GM18505 (cell line): ENCODE results near the gene CDC20B.

Experiments
- ATAC-seq: cut with Tn5 transposase; IDR thresholded peaks from one replicate; pipeline ENCODE4 v1.9.1; 2021; ENCODE audit not compliant: unreplicated experiment
- POLR2A ChIP-seq: IDR thresholded peaks from 4 replicates; pipeline ENCODE4 v1.6.1; 2011; ENCODE audit warnings: borderline replicate concordance; ENCODE audit not compliant: insufficient read depth, insufficient read length; ENCODE audit errors: extremely low read depth

The CDC20B gene, protein sequence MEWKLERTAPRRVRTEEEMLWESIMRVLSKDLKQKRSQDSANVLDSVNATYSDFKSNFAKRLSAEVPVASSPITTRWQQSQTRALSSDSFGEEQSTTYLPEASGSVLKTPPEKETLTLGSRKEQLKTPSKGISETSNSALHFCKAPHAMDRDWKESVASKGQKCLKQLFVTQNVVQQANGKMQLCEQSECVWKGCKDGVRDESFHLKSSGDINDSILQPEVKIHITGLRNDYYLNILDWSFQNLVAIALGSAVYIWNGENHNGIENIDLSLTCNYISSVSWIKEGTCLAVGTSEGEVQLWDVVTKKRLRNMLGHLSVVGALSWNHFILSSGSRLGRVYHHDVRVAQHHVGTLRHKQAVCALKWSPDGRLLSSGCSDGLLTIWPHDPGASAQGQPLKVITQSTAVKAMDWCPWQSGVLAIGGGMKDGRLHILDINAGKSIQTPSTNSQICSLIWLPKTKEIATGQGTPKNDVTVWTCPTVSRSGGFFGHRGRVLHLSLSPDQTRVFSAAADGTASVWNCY

DNA sequence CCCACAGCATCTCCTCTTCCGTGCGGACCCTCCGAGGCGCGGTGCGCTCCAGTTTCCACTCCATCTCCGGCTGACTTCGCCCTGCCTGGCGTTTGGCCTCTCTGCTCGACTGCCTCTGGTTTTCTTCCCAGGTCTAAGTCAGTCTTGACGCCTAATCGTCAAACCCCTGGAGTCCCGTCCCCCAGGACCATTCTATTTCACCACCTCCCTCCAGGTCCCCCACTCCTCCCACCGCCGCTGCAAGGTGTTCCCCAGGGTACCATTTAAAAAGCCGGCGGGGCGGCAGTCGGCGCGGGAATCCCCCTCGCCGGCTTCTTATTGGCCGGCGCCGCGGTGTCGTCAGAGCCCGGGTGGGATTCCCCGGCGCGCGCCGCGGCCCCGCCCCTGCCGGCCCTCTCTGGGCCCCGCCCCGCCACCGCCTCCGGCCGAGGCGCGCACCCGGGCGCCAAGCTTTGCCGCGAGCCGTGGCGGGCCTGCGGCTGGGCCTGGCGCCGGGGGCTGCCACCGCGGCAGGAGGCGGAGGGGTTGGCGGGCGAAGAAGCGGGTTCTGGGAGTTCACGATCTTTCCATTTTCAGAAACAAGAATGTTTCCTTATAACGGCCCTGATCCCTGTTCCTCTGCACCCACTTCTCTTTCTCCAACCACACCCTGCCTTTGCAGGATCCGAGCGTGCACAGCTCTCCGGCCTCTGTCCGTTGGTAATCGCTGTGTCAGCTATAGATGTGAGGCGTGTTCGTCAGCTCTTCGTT lies at the start of gene CDC20B:
Gene CDC20B (minus strand): TSS at position 241 of the 750 bp plus-strand sequence. CDS start 177 bp downstream, at position 64.
- no peak for TF ChIP-seq POLR2A
- ATAC-seq, result peak; percentile 87

DNA sequence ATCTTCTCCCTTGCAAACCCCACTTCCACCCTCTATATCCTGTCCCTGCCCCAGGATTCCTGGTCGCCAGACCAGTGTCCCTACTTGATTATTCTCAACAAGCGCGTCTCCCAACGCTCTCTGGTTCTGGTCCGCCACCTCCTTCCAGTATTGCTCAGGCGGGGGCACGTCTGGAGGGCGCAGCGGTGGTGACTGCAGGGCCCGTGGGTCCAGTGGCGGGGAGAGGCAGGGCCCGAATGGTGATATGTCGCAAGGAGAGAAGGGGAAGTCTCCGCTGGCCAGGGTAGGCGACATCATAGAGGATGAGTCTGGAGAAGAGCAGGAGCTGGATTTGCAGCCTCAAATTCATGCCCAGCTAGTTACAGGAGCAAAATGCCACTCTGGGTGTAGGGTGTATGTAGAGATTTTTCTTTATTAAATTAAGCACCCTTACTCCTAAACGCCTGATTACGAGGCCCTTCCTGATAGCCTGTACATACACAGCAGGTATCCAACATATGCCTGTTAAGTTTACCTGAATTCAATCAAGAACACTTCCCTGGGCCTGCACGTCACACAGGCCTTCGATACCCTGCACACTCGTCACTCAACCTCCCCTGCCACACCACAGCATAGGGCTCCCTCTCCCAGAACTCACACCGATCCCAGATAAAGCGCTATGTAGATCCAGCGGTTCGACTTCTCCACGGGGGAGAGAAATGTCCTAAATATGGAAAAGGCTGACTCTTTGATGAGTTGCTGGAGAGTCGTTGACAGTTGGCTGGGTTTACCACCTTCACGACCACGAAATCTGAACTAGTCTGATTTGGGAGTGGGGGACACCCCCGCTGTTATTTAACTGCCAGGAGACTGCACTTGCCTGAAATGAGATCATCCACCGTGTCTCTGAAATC lies 49.4 kb upstream of the CDC20B start:
- no peak for ATAC-seq
- TF ChIP-seq POLR2A, result no peak

DNA sequence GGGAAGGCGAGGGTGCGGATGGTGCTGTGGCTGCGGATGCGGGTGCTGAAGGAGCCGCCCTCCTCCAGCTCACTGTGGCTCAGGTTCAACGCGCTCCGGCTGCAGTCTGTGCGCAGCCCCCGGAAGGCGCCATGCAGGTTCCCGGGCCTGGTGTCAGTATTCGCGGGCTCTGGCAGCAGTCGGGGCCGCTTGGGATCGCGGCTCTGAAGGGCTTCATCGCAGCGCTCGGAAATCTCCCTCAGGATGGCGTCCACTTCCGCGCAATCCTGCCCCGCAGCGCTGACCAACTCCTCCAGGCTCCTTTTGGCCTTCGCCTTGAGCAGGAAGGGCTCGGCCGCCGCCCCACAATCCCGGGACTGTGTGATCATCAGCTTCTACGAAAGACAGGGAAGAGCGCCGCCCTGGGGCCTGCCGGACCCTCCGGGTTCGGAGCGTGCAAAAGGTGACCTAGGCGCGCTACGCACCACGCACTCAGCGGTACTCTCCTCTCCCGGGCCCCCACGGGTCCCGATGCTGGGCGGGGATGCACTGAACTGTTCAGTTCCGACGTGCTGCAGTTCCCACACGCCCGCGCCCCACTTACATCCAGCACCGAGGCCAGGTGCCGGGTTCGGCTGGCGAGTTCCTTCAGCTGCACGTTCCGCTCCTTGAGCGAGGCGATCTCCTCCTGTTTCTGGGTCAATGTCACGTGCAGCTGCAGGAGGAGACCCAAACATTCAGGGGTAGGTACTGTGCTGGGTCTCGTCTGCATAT lies 47.6 kb upstream of the CDC20B start:
- ATAC-seq, result no peak
- no peak for TF ChIP-seq POLR2A

DNA sequence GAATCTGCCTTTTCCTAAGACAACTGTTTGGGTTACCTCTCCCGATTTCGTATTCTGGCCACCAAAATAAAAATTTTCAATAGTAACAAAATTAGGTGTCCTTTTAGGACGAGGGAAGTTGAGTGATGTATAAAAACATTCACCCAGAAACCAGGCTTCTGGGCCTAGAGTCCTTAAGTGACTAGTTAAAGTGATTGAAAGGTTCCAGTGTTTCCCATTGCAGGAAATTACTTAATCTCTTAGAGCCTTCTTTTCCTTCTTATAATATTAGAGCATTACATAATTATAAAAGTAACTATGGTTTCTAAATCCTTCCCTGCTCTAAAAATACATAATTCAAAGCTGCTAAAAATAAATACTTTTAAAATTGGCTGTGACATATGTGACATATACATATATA lies 46.8 kb upstream of the CDC20B start:
- ATAC-seq, result no peak
- TF ChIP-seq POLR2A, result no peak

DNA sequence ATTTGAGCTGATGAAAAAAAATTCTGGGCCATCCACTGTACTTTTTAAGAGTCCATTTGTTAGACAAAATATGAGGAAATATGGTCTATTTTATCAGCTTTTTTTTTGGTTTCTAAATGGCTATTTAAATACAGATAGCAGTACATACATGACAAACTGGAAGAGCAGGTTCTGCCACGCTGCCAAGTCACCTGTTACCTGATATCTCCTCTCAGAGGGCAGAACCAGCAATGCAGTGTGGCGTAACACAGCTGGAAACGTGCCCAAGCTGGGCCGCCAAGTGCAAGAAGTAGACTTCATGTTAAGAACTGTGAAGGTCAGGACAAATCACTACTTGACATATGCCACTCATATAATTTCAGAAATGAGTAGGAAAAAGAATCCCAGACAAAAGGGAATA lies 46.0 kb upstream of the CDC20B start:
- ATAC-seq, result no peak
- TF ChIP-seq POLR2A, result no peak

DNA sequence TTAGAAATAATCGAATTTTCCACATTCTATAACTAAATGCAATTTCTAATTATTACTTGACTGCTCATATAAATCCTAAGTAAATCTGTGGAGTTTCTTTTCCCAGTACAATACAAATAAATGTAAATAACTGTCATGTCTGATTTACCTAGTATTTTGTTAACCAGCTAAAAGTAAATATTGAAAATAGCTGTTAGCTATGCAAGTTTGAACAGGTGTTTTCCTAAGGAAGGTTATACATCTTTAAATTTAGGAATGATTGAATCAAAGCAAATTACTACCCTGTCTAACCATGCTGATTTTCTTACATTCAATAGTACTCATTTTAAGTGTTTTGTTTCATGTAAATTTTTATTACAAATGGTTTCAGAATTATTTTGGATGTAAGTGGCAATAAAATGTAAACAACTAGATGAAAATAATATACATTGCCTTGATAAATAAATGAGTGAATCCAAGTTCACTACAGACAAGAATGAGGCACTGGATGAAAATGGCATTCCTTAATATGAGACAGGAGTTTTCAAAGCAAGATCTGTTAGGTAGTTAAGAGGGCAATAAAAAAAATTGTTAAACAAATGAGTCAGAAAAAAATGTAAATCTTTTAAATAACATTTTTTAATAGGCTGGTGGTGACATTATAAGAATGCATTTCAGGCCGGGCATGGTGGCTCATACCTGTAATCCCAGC lies 38.4 kb upstream of the CDC20B start:
- no peak for ATAC-seq
- TF ChIP-seq POLR2A, result no peak

DNA sequence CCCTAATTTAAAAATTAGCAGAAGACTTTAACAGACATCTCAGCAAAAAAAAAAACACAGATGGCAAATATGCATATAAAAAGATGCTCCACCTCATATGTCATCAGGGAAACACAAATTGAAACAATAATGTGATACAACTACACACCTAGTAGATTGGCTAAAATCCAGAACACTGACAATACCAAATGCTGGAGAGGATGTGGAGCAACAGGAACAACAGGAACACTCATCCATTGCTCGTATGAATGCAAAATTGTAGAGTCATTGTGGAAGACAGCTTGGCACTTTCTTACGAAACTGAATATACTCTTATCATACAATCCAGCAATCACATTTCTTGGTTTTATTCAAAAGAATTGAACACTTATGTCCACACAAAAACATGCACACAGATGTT lies 32.0 kb upstream of the CDC20B start:
- no peak for TF ChIP-seq POLR2A
- no peak for ATAC-seq

DNA sequence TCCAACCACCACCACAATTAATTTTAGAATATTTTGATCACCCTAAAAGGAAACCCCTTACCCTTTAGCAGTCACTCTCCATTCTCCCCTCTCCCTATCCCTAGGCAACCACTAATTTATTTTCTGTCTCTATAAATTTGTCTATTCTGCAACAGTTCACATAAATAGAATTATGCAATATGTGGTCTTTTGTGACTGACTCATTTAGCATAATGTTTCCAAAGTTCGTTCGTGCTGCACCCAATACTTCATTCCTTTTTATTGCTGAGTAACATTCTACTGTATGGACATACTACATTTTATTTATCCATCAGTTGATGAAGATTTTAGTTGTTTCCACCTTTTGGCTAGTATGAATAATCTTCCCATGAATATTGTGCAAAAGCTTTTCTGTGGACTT lies 18.2 kb upstream of the CDC20B start:
- ATAC-seq, result no peak

DNA sequence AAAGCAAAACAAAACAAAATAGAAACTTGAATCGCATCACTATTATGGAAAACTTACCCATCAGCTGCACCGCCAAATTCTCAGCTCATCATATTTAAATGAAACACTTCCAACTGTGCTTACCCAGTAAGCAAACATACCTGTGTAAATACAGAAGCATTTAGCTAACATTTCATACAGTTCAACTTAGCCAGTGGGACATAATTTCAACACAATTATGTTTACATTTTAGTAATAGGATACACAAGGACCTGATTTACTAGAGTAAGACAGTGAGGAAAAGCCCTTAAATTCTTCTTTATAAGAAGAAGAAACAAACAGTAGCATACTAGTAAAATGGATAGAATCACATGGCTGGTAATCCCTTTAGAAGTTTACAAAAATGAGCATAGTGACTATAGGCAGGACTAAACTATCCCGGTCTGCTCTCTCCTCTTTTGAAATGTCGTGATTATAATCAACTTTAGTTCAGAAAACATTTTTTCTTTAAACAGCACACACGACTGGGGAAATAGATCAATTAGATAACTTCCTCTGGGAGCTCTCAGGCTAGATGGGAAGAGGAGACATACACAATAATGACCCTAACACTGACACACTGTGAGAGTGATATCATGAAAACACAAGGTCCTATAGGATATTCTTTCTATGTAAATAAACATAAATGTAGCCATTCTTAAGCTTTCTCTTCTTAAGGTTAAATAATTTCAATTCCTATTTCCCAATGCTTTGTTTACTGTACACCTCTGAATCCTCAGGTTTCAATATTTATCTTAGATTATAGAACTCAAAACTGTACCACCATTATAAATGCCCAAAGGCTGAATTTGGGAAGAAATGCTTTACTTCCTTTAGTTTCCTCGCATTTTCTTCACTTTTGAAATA lies 15.9 kb upstream of the CDC20B start:
- ATAC-seq, result no peak
- TF ChIP-seq POLR2A, result no peak

More for the DNA sequence above, 18.2 kb upstream of the CDC20B start:
- TF ChIP-seq POLR2A, result no peak

DNA sequence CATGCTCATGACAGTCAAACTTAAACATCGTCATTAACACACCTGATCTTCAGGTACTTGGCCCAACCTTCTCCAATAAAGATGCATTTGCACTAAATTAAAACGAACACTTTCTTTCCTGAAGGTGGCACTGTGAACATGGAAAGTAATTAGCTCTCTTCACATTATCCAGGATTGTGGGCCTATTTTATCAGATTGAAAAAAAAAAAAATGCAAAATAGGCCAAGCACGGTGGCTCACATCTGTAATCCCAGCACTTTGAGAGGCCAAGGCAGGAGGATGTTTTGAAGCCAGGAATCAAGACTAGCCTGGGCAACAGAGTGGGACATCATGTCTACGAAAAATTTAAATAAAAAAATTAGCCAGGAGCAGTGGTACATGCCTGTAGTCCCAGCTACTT lies 14.4 kb upstream of the CDC20B start:
- ATAC-seq, result no peak
- TF ChIP-seq POLR2A, result no peak

DNA sequence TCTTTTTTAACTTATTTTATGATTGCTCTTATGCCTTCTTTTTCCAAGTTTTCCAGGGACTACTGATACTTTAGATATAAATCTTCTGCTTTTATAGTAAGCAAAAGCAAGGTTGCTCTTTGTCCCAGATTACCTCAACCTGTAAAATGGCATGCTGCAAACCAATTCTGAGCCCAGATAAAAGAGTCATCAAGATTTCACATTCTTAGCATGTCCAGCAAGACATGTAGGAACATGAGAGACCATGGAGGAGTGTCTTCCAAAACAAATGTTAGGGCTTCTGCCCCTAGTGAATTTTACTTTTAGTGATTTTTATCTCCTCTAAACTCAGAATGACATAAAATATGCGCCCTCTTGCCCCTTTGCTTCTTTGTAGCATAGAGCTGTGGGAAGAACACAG lies 7.0 kb upstream of the CDC20B start:
- no peak for TF ChIP-seq POLR2A
- no peak for ATAC-seq
